Psoas muscle (tissue), 8 donors: ENCODE measurements around the gene SLC15A1. TPM values are rescaled to one million over a fixed set of nuclear protein-coding genes. Genes with fewer than 3 reads are reported as not detected.

Source experiments
- ATAC-seq, 4 donors: fragments of 200-7000 bp; cut with Tn5 transposase; one replicate each; pipeline ENCODE4 v1.9.1; 2020; ENCODE audit warnings: moderate library complexity in 3 of 4, mild to moderate bottlenecking in 2 of 4
- DNase-seq, 2 donors: peaks; one replicate each; pipeline ENCODE4 v3.0.0-alpha.2; 2020
- H3K27ac ChIP-seq: fragments of 200-600 bp; one replicate; pipeline ENCODE4 v1.8.0; 2022
- H3K27me3 ChIP-seq, 3 donors: fragments of 200-600 bp in 1 of 3; one replicate each; pipeline versions ENCODE4 v1.6.1 to v1.8.0; 2013 to 2022; ENCODE audit warnings: low read length in 2 of 3, mild to moderate bottlenecking in 2 of 3, moderate library complexity in 1 of 3; ENCODE audit not compliant: insufficient read depth in 3 of 3
- H3K36me3 ChIP-seq, 2 donors: fragments of 200-600 bp in 1 of 2; one replicate each; pipeline versions ENCODE4 v1.6.1 to v1.8.0; 2013 to 2022; ENCODE audit warnings: low read depth in 1 of 2, mild to moderate bottlenecking in 1 of 2, moderate library complexity in 1 of 2; ENCODE audit not compliant: insufficient read depth in 1 of 2
- H3K4me1 ChIP-seq: fragments of 200-600 bp; one replicate; pipeline ENCODE4 v1.8.0; 2022
- H3K4me3 ChIP-seq: fragments of 200-600 bp; one replicate; pipeline ENCODE4 v1.8.0; 2022; ENCODE audit warnings: mild to moderate bottlenecking
- H3K9me3 ChIP-seq: fragments of 200-600 bp; one replicate; pipeline ENCODE4 v1.8.0; 2022
- WGBS, 3 donors: extraction: QIAGEN DNeasy Blood & Tissue Kit; methylation state at CpG; one replicate each; pipeline versions ENCODE4 v1.1.6 to v1.1.7; 2013; 5-methylcytosine and 5-hydroxymethylcytosine counted together
- intact Hi-C, 2 donors: fragments of 100-400 bp; cut with DNase I; formaldehyde crosslinking; loops; one replicate each; pipeline versions ENCODE4 v1.11.0 to v1.14.2; 2022
- polyA plus RNA-seq, 3 donors: library from polyadenylated mRNA; stranded (reverse); fragments of 200-250 nt; gene quantifications; one replicate each; pipeline ENCODE4 v1.2.3, GENCODE V29; 2013
- total RNA-seq, 4 donors: library from RNA; stranded (reverse); fragmentation: NEBNext Ultra II Directional in 2 of 4; extraction: Animal tissue kit (Norgen Biotek cat#: 25700) in 2 of 4; gene quantifications; one replicate each; pipeline versions ENCODE4 v1.2.1 to v1.2.4, GENCODE V29; 2021 to 2023
- TF ChIP-seq, protein P1 (sequence below): fragments of 200-600 bp; IDR thresholded peaks from one replicate; pipeline ENCODE4 v1.8.0; 2022; ENCODE audit warnings: antibody characterized with exemption
- donor health status: healthy with polysubstance abuse.
- donor health status: DM: no; HTN: no; CAD: no; lungs with moderate emphysema.
- donor health status: Bipolar disorder and iron deficiency.
- donor health status: healthy.
- donor health status: DM: yes; HTN: yes; CAD: no.
- donor health status: DM: no; HTN: no; CAD: no.
- donor health status: DM: no; HTN: no; CAD: no.
- donor health status: DM: yes; HTN: yes; CAD: no.

Gene SLC15A1
- total and polyA plus RNA-seq, 7 donors, result 0.03 to 0.19 (median 0.08) TPM; not detected in 4

DNA sequence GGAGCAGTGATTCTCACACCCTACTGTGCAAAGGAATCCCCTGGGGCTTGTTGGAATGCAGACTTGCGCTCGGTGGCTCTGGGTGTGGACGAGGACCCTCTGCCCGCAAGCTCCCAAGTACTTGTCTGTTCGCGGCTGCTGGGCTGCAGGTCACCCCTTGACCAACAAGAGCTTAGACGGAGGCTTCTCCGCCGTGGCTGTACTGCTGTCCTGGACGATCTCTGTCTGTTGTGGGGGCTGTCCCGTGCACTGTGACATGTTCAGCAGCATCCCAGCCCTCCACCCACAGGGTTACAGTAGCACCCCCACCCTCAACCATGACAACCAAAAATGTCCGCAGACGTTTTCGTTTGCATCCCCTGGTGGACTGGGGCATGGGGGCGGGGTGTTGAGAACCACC is 22.9 kb upstream of the SLC15A1 start:
- 81 to 86% (median 85%) methylated on average over 15 of the region's 15 CpGs for WGBS, 3 donors
- Histone ChIP-seq H3K36me3 (no peaks in the 10 kb centered on the region), H3K9me3 (no peaks in the 10 kb centered on the region), H3K27me3 (peaks cover 0 to 2% (median 0%) of the 10 kb centered on the region in 3 donors), H3K4me1 (no peaks in the 10 kb centered on the region), H3K27ac (no peak overlapping the region), H3K4me3 (no peak overlapping the region)
- intact Hi-C loops, result no loop called here
- ATAC-seq, result no peak
- no peak for DNase-seq
- TF ChIP-seq, protein P1, sequence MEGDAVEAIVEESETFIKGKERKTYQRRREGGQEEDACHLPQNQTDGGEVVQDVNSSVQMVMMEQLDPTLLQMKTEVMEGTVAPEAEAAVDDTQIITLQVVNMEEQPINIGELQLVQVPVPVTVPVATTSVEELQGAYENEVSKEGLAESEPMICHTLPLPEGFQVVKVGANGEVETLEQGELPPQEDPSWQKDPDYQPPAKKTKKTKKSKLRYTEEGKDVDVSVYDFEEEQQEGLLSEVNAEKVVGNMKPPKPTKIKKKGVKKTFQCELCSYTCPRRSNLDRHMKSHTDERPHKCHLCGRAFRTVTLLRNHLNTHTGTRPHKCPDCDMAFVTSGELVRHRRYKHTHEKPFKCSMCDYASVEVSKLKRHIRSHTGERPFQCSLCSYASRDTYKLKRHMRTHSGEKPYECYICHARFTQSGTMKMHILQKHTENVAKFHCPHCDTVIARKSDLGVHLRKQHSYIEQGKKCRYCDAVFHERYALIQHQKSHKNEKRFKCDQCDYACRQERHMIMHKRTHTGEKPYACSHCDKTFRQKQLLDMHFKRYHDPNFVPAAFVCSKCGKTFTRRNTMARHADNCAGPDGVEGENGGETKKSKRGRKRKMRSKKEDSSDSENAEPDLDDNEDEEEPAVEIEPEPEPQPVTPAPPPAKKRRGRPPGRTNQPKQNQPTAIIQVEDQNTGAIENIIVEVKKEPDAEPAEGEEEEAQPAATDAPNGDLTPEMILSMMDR, result no peak

DNA sequence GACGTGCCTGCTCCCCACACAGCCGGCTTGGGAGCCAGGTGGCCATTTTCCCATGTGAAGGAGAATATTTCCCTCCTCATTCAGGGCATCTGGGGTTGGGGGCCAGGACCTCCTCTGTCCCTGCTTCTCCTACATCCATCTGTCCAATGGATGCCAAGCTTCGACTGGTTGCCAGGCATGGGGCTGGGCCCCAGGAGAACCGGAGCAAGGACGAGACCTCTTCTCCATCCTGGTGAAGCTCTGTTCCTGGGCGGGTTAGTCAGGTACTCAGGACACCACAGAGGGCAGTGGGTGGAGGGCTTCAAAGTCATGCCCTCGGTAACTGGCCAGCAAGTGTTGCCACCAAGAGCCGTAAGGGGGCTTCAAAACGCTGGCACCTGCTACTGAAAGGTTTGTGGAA is 22.3 kb upstream of the SLC15A1 start:
- Histone ChIP-seq H3K9me3 (no peaks in the 10 kb centered on the region), H3K36me3 (no peaks in the 10 kb centered on the region), H3K4me3 (no peak overlapping the region), H3K27ac (no peak overlapping the region), H3K27me3 (peaks cover 0 to 2% (median 0%) of the 10 kb centered on the region in 3 donors), H3K4me1 (no peaks in the 10 kb centered on the region)
- 90 to 93% (median 91%) methylated on average over 9 of the region's 9 CpGs for WGBS, 3 donors
- TF ChIP-seq, protein P1, result no peak
- intact Hi-C loops, result no loop called here
- no peak for ATAC-seq
- DNase-seq, result no peak

DNA sequence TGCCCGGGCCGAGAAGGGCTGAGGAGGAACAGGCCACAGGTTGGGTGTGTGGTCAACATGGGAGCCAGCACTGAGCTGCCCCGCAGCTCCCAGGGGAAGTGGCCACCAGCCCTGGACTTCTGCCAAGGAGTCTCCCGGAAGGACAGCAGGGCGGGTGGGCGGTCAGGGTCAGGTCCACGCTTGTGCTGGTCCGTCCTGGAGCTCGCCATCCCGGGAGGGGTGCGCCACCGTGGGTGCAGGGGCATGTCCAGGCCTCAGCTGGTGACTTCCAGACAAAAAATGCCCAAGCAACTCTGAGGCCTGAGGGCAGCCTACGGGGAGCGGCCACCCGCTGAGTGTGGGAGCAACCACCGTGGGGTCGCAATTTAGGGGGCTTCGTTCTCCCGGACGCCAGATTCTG is 21.4 kb upstream of the SLC15A1 start:
- ATAC-seq (no peak), DNase-seq (no peak)
- no peaks in the 10 kb centered on the region for H3K36me3 ChIP-seq
- 89 to 90% (median 90%) methylated on average over 17 to 20 of the region's 20 CpGs for WGBS, 3 donors
- H3K4me3 ChIP-seq, result no peak overlapping the region
- H3K9me3 ChIP-seq, result no peaks in the 10 kb centered on the region
- intact Hi-C loops, result no loop called here
- H3K27ac ChIP-seq, result no peak overlapping the region
- peaks cover 0 to 2% (median 0%) of the 10 kb centered on the region in 3 donors for H3K27me3 ChIP-seq
- no peaks in the 10 kb centered on the region for H3K4me1 ChIP-seq
- TF ChIP-seq, protein P1, result no peak

DNA sequence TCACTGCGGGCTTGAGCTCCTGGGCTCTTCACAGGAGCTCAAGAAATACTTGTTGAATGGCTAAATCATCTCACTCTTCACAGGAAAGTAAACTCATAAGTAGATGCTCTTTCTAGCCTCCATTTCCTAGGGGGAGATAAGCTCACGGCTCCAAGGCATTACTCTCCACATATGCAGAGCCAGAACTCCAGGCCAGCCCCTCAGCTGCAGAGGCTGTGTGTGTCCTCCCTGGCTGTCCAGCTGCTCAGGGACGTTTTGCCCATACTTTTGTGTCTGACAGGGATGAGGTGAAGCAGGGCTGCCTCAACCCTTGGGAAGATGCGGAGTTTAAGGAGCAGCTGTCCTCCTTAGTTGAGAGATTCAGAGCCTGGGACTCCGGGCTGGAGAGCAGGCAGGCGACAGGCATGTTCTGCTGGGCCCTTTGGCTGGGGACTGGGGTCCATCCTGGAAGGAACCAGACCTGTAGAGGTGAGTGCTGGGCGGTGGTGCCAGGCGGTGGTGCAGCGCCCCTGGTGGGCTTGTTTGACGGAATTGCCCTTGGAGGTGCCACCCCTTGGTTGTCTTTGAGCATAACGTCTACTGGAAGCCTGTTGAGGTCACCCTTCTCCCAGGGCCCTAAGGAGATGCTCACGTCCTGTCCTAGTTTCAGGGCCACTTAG is 20.5 kb upstream of the SLC15A1 start:
- no peaks in the 10 kb centered on the region for H3K36me3 ChIP-seq
- ATAC-seq, result no peak
- TF ChIP-seq, protein P1, result no peak
- H3K27me3 ChIP-seq, result no peaks in the 10 kb centered on the region
- WGBS, 3 donors, result 75 to 79% (median 77%) methylated on average over 12 of the region's 12 CpGs
- H3K4me1 ChIP-seq, result no peaks in the 10 kb centered on the region
- intact Hi-C loops, result no loop called here
- no peak for DNase-seq
- H3K9me3 ChIP-seq, result no peaks in the 10 kb centered on the region
- no peak overlapping the region for H3K27ac ChIP-seq
- no peak overlapping the region for H3K4me3 ChIP-seq
